GM18520 (cell line): ENCODE measurements around the gene PTGDS.

Experiments used
- ATAC-seq: cut with Tn5 transposase; IDR thresholded peaks from one replicate; pipeline ENCODE4 v1.9.1; 2021; ENCODE audit not compliant: unreplicated experiment

PTGDS gene

GRCh38 chr9:136972335-136972734 is 5.0 kb upstream of the PTGDS start:
- no peak for ATAC-seq

GRCh38 chr9:136972743-136973142 is 4.6 kb upstream of the PTGDS start:
- no peak for ATAC-seq

- no peak for ATAC-seq
Observed at GRCh38 chr9:136973618-136974617, 3.4 kb upstream of the PTGDS start.

- ATAC-seq, result no peak
Observed at GRCh38 chr9:136974817-136975535, 2.3 kb upstream of the PTGDS start.

GRCh38 chr9:136975644-136976043 is 1.7 kb upstream of the PTGDS start:
- no peak for ATAC-seq

GRCh38 chr9:136977649-136978072 is 357 bp downstream of the PTGDS start:
- ATAC-seq, result no peak

GRCh38 chr9:136978073-136978864 is 965 bp downstream of the PTGDS start:
- no peak for ATAC-seq

GRCh38 chr9:136978865-136979544 is 1.7 kb downstream of the PTGDS start:
- no peak for ATAC-seq

- ATAC-seq, result no peak
Observed at GRCh38 chr9:136979769-136980587, 2.7 kb downstream of the PTGDS start.

GRCh38 chr9:136980669-136981478 is 3.6 kb downstream of the PTGDS start:
- ATAC-seq, result no peak

GRCh38 chr9:136981588-136982231 is 4.4 kb downstream of the PTGDS start:
- no peak for ATAC-seq

- no peak for ATAC-seq
Observed at GRCh38 chr9:136982232-136983051, 5.1 kb downstream of the PTGDS start, which contains the start of gene LCNL1. Gene LCNL1, plus strand, starts transcription at chr9:136982993. Its CDS starts 594 bp downstream, at chr9:136983587.

- no peak for ATAC-seq
Observed at GRCh38 chr9:136983167-136983566, 5.9 kb downstream of the PTGDS start.

GRCh38 chr9:136983656-136984314 is 6.5 kb downstream of the PTGDS start:
- no peak for ATAC-seq

- ATAC-seq, result no peak
Observed at GRCh38 chr9:136984464-136985026, 7.2 kb downstream of the PTGDS start.

- ATAC-seq, result no peak
Observed at GRCh38 chr9:136985027-136985602, 7.8 kb downstream of the PTGDS start.
